ENCODE measurements around the gene HSPB2.

HSPB2 gene

GRCh38 chr11:111935317-111936039 lies 22.9 kb downstream of the HSPB2 start:
- no peak overlapping the region for H3K18ac ChIP-seq (ENCODE audit: low read length)
- peak overlapping the region; percentile 34 for H3K14ac ChIP-seq (ENCODE audit: low read length)
- no peak overlapping the region for H3K4me2 ChIP-seq (ENCODE audit: low read length)
- H3K4me3 ChIP-seq (ENCODE audit: low read depth, low read length): no peak overlapping the region
- H3K9ac ChIP-seq (ENCODE audit: low read length): no peak overlapping the region
- H3K79me2 ChIP-seq (ENCODE audit: control insufficient read depth, insufficient read depth, low read length, poor library complexity): peaks cover 2% of the 10 kb centered on the region
- no peak overlapping the region for H3K4ac ChIP-seq (ENCODE audit: low read depth, low read length)
- H3K23ac ChIP-seq (ENCODE audit: low read length): no peak overlapping the region
- peak overlapping the region; percentile 51 for H2BK5ac ChIP-seq (ENCODE audit: low read depth, low read length, poor library complexity)
- H2BK12ac ChIP-seq (ENCODE audit: low read length): peak overlapping the region; percentile 56
- no peak overlapping the region for H3K27ac ChIP-seq (ENCODE audit: low read depth, low read length)
- H3K9me3 ChIP-seq (ENCODE audit: insufficient read depth, low read depth, low read length): peaks cover 2% of the 10 kb centered on the region
- H4K8ac ChIP-seq (ENCODE audit: low read depth, low read length): no peak overlapping the region
- H3K36me3 ChIP-seq (ENCODE audit: control insufficient read depth in 1 of 2, insufficient read depth in 2 of 2, low read length in 2 of 2): no peaks in the 10 kb centered on the region
- peaks cover 2% of the 10 kb centered on the region for H3K79me1 ChIP-seq (ENCODE audit: low read length)
- no peaks in the 10 kb centered on the region for H3K27me3 ChIP-seq (ENCODE audit: insufficient read depth, low read length)
- peak overlapping the region; percentile 67 for H4K91ac ChIP-seq (ENCODE audit: low read depth, low read length)
- WGBS (ENCODE audit: extremely low coverage, insufficient coverage, insufficient read length): no CpG with 5 or more reads among the region's 4 CpGs
- H2AK5ac ChIP-seq (ENCODE audit: low read length): no peak overlapping the region
- H4K12ac ChIP-seq (ENCODE audit: low read depth, low read length): no peak overlapping the region
- H3K4me1 ChIP-seq (ENCODE audit: control insufficient read depth in 1 of 2, insufficient read depth in 2 of 2, low read length in 2 of 2): peaks cover 8 to 11% of the 10 kb centered on the region in 2 experiments
- H2BK120ac ChIP-seq (ENCODE audit: insufficient read depth, low read length, poor library complexity): no peak overlapping the region
- H2AFZ ChIP-seq (ENCODE audit: insufficient read depth, low read length, poor library complexity): no peak overlapping the region
- peak in 1 of 2 donors; percentile 42 for DNase-seq

- Histone ChIP-seq H3K9me3 (ENCODE audit: insufficient read depth, low read depth, low read length) (peaks cover 2% of the 10 kb centered on the region), H2AFZ (ENCODE audit: insufficient read depth, low read length, poor library complexity) (no peak overlapping the region)
- no CpG with 5 or more reads among the region's 3 CpGs for WGBS (ENCODE audit: extremely low coverage, insufficient coverage, insufficient read length)
Observed at GRCh38 chr11:111936040-111936540, 23.6 kb downstream of the HSPB2 start.

GRCh38 chr11:111937461-111937769 lies 24.9 kb downstream of the HSPB2 start:
- no peaks in the 10 kb centered on the region for H3K36me3 ChIP-seq (ENCODE audit: control insufficient read depth in 1 of 2, insufficient read depth in 2 of 2, low read length in 2 of 2)
- peaks cover 2% of the 10 kb centered on the region for H3K79me1 ChIP-seq (ENCODE audit: low read length)
- H2BK120ac ChIP-seq (ENCODE audit: insufficient read depth, low read length, poor library complexity): no peak overlapping the region
- H3K27ac ChIP-seq (ENCODE audit: low read depth, low read length): no peak overlapping the region
- H4K8ac ChIP-seq (ENCODE audit: low read depth, low read length): peak overlapping the region; percentile 2
- H2AK5ac ChIP-seq (ENCODE audit: low read length): no peak overlapping the region
- H4K12ac ChIP-seq (ENCODE audit: low read depth, low read length): no peak overlapping the region
- H3K27me3 ChIP-seq (ENCODE audit: insufficient read depth, low read length): no peaks in the 10 kb centered on the region
- no peak overlapping the region for H2BK5ac ChIP-seq (ENCODE audit: low read depth, low read length, poor library complexity)
- H3K4me1 ChIP-seq (ENCODE audit: control insufficient read depth in 1 of 2, insufficient read depth in 2 of 2, low read length in 2 of 2): peaks cover 8 to 11% of the 10 kb centered on the region in 2 experiments
- H2BK12ac ChIP-seq (ENCODE audit: low read length): no peak overlapping the region
- peaks cover 2% of the 10 kb centered on the region for H3K9me3 ChIP-seq (ENCODE audit: insufficient read depth, low read depth, low read length)
- H4K91ac ChIP-seq (ENCODE audit: low read depth, low read length): no peak overlapping the region
- no peak overlapping the region for H3K14ac ChIP-seq (ENCODE audit: low read length)
- H3K4me2 ChIP-seq (ENCODE audit: low read length): peak overlapping the region; percentile 96
- DNase-seq: no peak
- no CpG with 5 or more reads among the region's 9 CpGs for WGBS (ENCODE audit: extremely low coverage, insufficient coverage, insufficient read length)
- H3K4me3 ChIP-seq (ENCODE audit: low read depth, low read length): peak overlapping the region; percentile 95
- no peak overlapping the region for H3K18ac ChIP-seq (ENCODE audit: low read length)
- no peak overlapping the region for H3K4ac ChIP-seq (ENCODE audit: low read depth, low read length)
- no peak overlapping the region for H3K23ac ChIP-seq (ENCODE audit: low read length)
- peaks cover 2% of the 10 kb centered on the region for H3K79me2 ChIP-seq (ENCODE audit: control insufficient read depth, insufficient read depth, low read length, poor library complexity)
- H3K9ac ChIP-seq (ENCODE audit: low read length): no peak overlapping the region
- peak overlapping the region; percentile 94 for H2AFZ ChIP-seq (ENCODE audit: insufficient read depth, low read length, poor library complexity)

More at GRCh38 chr11:111936040-111936540, 23.6 kb downstream of the HSPB2 start:
- no peak for DNase-seq
- H3K4me2 ChIP-seq (ENCODE audit: low read length): no peak overlapping the region
- H3K79me2 ChIP-seq (ENCODE audit: control insufficient read depth, insufficient read depth, low read length, poor library complexity): peaks cover 2% of the 10 kb centered on the region
- no peak overlapping the region for H3K4me3 ChIP-seq (ENCODE audit: low read depth, low read length)
- no peak overlapping the region for H4K8ac ChIP-seq (ENCODE audit: low read depth, low read length)
- H3K4ac ChIP-seq (ENCODE audit: low read depth, low read length): no peak overlapping the region
- H4K12ac ChIP-seq (ENCODE audit: low read depth, low read length): no peak overlapping the region
- H3K79me1 ChIP-seq (ENCODE audit: low read length): peaks cover 2% of the 10 kb centered on the region
- no peaks in the 10 kb centered on the region for H3K27me3 ChIP-seq (ENCODE audit: insufficient read depth, low read length)
- no peak overlapping the region for H3K27ac ChIP-seq (ENCODE audit: low read depth, low read length)
- no peak overlapping the region for H3K9ac ChIP-seq (ENCODE audit: low read length)
- no peak overlapping the region for H2AK5ac ChIP-seq (ENCODE audit: low read length)
- H2BK5ac ChIP-seq (ENCODE audit: low read depth, low read length, poor library complexity): no peak overlapping the region
- H2BK12ac ChIP-seq (ENCODE audit: low read length): no peak overlapping the region
- no peak overlapping the region for H3K23ac ChIP-seq (ENCODE audit: low read length)
- H2BK120ac ChIP-seq (ENCODE audit: insufficient read depth, low read length, poor library complexity): no peak overlapping the region
- H3K4me1 ChIP-seq (ENCODE audit: control insufficient read depth in 1 of 2, insufficient read depth in 2 of 2, low read length in 2 of 2): peaks cover 8 to 11% of the 10 kb centered on the region in 2 experiments
- H3K18ac ChIP-seq (ENCODE audit: low read length): no peak overlapping the region
- no peak overlapping the region for H3K14ac ChIP-seq (ENCODE audit: low read length)
- H3K36me3 ChIP-seq (ENCODE audit: control insufficient read depth in 1 of 2, insufficient read depth in 2 of 2, low read length in 2 of 2): no peaks in the 10 kb centered on the region
- H4K91ac ChIP-seq (ENCODE audit: low read depth, low read length): no peak overlapping the region

GRCh38 chr11:111937844-111938243 lies 25.3 kb downstream of the HSPB2 start:
- Histone ChIP-seq H3K4me1 (ENCODE audit: control insufficient read depth in 1 of 2, insufficient read depth in 2 of 2, low read length in 2 of 2) (peaks cover 8 to 11% of the 10 kb centered on the region in 2 experiments), H3K4ac (ENCODE audit: low read depth, low read length) (no peak overlapping the region), H3K79me1 (ENCODE audit: low read length) (peaks cover 2% of the 10 kb centered on the region), H2BK12ac (ENCODE audit: low read length) (peak overlapping the region; percentile 46), H3K9me3 (ENCODE audit: insufficient read depth, low read depth, low read length) (peaks cover 2% of the 10 kb centered on the region), H4K8ac (ENCODE audit: low read depth, low read length) (peak overlapping the region; percentile 2), H4K12ac (ENCODE audit: low read depth, low read length) (no peak overlapping the region), H2AFZ (ENCODE audit: insufficient read depth, low read length, poor library complexity) (peak overlapping the region; percentile 94), H2BK120ac (ENCODE audit: insufficient read depth, low read length, poor library complexity) (no peak overlapping the region), H2AK5ac (ENCODE audit: low read length) (no peak overlapping the region), H3K4me2 (ENCODE audit: low read length) (peak overlapping the region; percentile 96), H4K91ac (ENCODE audit: low read depth, low read length) (no peak overlapping the region), H3K79me2 (ENCODE audit: control insufficient read depth, insufficient read depth, low read length, poor library complexity) (peaks cover 2% of the 10 kb centered on the region), H2BK5ac (ENCODE audit: low read depth, low read length, poor library complexity) (no peak overlapping the region), H3K14ac (ENCODE audit: low read length) (no peak overlapping the region), H3K9ac (ENCODE audit: low read length) (no peak overlapping the region), H3K18ac (ENCODE audit: low read length) (no peak overlapping the region), H3K36me3 (ENCODE audit: control insufficient read depth in 1 of 2, insufficient read depth in 2 of 2, low read length in 2 of 2) (no peaks in the 10 kb centered on the region), H3K27ac (ENCODE audit: low read depth, low read length) (no peak overlapping the region), H3K4me3 (ENCODE audit: low read depth, low read length) (no peak overlapping the region), H3K27me3 (ENCODE audit: insufficient read depth, low read length) (no peaks in the 10 kb centered on the region), H3K23ac (ENCODE audit: low read length) (no peak overlapping the region)
- no CpG with 5 or more reads among the region's 7 CpGs for WGBS (ENCODE audit: extremely low coverage, insufficient coverage, insufficient read length)
- no peak for DNase-seq

Measured in trophoblast cell (in vitro differentiated cells and primary cell).